ENCODE data around the gene FMN2.

DNA sequence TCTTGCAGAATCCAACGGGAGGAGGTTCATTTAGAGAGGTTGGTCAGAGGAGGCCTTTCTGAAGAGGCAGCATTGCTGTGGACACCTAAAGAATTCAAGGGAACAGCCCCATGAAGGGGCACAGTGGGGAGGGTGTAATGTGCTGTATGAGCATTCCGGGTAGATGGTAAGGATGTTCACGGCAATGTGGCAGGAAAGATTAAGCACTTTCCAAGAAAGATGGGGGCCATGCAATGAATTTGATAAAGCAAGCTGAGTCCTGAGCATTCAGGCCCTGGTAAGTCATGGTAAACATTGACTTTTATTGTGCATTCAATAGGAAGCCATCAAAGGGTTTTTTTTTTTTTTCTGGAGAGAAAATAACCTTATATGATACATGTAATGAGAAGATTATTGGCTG, 353.7 kb downstream of the FMN2 start:
- TF ChIP-seq, protein P1, sequence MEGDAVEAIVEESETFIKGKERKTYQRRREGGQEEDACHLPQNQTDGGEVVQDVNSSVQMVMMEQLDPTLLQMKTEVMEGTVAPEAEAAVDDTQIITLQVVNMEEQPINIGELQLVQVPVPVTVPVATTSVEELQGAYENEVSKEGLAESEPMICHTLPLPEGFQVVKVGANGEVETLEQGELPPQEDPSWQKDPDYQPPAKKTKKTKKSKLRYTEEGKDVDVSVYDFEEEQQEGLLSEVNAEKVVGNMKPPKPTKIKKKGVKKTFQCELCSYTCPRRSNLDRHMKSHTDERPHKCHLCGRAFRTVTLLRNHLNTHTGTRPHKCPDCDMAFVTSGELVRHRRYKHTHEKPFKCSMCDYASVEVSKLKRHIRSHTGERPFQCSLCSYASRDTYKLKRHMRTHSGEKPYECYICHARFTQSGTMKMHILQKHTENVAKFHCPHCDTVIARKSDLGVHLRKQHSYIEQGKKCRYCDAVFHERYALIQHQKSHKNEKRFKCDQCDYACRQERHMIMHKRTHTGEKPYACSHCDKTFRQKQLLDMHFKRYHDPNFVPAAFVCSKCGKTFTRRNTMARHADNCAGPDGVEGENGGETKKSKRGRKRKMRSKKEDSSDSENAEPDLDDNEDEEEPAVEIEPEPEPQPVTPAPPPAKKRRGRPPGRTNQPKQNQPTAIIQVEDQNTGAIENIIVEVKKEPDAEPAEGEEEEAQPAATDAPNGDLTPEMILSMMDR (IDR thresholded peaks at IDR 0.05): no peak
- no peak for TF ChIP-seq POLR2A (IDR thresholded peaks at IDR 0.05)

Measured in body of pancreas (tissue), 4 donors.